GM18951 (cell line): ENCODE results near the gene ASPHD1.
"Not testable (repeated sequence)": the region's sequence is repeated elsewhere in the genome, so short reads cannot be mapped to it uniquely, and the experiment has no call there.

Source experiments
- POLR2A ChIP-seq: IDR thresholded peaks from 4 replicates; pipeline ENCODE4 v1.6.1; 2011; ENCODE audit warnings: mild to moderate bottlenecking; ENCODE audit not compliant: insufficient read length, insufficient read depth; ENCODE audit errors: extremely low read depth
- in situ Hi-C: fragments of 300-500 bp; cut with MboI; formaldehyde crosslinking; loops from one replicate; pipeline ENCODE4 v1.12.0; 2022; ENCODE audit warnings: low sequenced_read_pairs, mixed read lengths, inconsistent platforms; ENCODE audit not compliant: unreplicated experiment

Gene ASPHD1

DNA sequence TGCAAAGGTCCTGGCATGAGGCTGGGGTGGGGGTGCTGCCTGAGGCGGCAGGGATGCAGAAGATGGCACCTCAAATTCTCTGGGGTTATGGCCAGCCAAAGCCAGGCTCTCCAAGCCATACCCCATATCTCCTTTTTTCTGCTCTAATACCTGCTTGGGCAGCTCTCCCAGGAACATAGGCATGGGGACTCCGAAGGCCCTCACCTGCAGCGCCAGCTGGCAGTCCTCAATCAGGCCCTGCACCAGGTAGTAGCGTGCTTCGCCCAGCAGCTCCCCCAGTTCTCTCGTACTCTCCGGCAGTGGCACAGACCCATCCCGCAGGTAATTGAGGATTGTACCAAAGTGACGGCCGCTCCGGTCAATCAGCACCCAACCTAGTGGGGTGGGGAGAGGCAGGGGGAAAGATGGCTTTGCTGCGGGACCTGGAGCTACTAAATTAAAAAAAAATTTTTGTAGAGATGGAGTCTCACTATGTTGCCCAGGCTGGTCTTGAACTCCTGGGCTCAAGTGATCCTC is 22.8 kb downstream of the ASPHD1 start:
- no peak for TF ChIP-seq POLR2A
- in situ Hi-C loops: no loop called here

DNA sequence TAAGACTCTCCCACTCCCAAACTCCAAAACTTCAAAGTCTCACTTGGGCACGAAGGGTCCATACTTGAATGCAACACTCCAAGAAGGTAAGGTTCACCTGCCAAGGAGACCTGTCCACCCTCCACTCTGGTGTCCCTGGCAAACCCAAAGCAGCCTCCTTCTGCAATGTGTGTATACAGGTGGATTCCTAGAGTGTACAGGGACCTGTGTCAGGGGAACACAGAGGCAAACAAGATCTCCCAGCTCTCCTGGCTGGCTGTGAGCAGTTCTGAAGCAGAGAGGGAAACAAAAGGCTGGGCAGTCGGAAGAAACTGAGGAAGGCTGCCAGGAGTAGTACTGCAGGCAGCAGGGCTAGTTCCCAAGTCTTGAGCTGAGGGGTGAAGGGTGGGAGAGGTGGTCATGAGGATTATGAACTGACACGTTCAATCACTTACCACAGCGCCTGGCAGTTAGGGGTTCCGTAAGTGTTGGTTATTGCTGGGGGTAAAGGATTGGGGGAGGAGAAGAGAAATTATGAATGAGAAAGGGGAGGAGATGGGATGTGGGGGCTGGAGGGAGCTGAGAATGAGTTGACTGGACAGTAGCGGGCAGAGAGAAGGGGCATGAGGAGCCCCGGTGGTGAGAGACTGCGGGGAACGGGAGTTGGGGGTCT is 24.9 kb downstream of the ASPHD1 start:
- in situ Hi-C loops: no loop called here
- no peak for TF ChIP-seq POLR2A

DNA sequence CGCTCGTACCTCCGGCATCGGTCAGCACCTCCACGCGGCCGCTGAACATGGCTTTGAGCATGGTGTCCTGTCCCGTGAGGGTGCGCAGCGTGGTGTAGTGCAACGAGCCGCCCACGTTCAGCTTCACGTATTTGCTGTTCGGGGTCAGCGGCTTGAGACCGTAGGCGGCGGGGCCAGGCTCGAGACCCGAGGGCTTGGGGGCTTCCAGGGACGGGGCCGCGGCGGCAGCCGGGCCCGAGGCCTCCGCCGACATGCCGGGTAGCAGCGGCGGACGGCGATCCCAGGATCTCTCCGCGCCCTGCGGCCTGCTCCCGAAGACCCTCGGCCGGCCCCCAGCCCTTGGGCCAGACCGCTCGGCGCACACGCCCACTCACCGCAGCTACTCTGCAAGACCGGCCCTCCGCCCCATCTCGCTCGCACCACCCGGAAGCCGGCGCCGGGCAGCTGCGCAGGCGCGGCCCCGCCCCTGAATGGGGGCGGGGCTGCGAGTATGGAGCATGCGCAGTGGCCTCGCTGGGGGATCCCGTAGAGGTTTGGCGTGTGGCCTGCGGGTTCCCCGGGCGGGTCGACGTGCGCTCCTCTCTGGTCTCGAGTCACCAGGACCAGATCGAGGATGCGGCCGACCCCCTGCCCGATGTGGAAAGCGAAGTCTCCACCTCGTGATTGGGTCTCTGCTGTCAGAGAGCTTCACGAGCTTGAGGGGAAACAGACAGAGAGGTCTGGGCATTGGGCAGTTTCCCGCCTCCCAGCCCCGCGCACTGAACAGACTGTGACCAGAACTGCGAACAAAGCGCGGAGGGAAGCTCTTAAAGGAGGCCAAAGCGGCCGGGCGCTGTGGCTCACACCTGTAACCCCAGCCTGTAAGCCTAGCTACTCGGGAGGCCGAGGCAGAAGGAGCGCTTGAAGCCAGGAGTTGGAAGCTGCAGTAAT is 25.8 kb downstream of the ASPHD1 start, which contains the start of gene KCTD13:
Gene KCTD13, minus strand, starts transcription at position 446 of the 930 bp plus-strand sequence. Its CDS starts 193 bp downstream, at position 253.
- in situ Hi-C loops: no loop called here
- TF ChIP-seq POLR2A: peak; percentile 96

DNA sequence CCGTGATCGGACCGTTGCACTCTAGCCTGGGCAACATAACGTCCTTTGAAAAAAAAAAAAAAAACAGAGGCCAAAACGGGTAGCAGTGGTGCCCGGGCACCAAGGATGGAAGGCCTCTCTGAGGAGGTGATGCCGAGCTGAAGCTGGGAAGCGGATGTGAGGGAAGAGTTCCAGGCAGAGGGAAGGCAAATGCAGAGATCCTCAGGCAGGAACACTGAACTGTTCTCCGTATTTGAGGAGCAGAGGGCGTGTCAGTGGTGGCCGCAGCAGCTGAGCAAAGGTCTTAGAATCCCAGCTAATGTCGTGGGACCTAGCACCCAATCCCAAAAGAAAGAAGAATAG is 26.4 kb downstream of the ASPHD1 start:
- in situ Hi-C loops: no loop called here
- TF ChIP-seq POLR2A: no peak

DNA sequence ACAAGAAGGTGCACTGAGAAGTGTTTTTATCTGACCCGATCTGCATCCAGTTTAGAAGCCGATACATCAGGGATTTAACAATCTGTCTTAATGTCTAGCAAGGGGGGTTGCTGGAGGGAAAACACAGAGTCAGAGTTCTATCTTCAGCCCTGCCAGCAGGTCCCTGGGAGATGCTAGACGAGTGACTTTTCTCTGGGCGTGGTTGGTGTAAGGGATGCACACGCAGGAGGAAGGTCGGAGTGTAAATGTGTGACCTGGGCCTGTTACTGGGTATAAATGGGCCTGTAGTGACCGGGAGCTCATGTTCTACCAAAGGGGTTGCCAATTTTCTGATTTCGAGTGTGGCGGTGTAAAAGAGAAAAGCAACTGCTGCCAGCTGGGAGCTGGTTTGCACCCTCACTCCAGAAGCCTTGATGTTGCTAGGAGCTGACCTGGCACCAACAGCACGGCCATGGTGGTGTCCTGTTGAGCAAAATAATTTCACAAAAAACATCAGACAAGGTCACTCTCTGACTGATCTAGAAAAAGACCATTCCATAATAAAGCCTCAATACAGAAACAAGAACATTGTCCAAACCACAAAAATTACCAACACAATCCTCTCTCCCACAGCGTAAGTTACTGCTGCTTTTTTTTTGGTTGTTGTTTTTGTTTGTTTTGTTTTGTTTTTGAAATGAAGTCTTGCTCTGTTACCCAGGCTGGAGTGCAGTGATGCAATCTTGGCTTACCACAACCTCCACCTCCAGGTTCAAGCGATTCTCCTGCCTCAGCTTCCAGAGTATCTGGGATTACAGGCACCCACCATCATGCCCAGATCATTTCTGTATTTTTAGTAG is 27.0 kb downstream of the ASPHD1 start:
- no peak for TF ChIP-seq POLR2A
- in situ Hi-C loops: no loop called here

DNA sequence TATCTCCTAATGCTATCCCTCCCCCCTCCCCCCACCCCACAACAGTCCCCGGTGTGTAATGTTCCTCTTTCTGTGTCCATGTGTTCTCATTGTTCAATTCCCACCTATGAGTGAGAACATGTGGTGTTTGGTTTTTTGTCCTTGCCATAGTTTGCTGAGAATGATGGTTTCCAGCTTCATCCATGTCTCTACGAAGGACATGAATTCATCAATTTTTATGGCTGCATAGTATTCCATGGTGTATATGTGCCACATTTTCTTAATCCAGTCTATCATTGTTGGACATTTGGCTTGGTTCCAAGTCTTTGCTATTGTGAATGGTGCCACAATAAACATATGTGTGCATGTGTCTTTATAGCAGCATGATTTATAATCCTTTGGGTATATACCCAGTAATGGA is 31.5 kb downstream of the ASPHD1 start:
- in situ Hi-C loops: not testable (repeated sequence)

DNA sequence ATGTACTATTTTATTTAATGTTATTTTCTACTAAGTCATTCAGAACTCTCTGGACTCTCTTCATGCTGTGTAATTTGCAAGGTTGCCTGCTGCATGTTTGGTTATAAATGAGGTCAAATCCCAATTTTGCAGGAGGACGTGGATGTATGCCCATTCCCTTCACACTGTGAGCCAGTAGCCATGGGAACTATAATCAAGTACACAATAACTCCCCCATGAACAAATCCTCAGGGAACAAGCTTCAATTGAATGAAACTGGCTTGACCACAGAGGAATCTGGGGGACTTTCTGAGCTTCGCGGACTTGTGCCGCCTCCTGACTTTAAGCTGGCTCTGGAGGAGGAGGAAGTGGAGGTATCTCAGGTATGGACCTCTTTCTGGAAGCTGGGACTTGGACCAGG is 40.4 kb downstream of the ASPHD1 start:
- no peak for TF ChIP-seq POLR2A
- in situ Hi-C loops: no loop called here

DNA sequence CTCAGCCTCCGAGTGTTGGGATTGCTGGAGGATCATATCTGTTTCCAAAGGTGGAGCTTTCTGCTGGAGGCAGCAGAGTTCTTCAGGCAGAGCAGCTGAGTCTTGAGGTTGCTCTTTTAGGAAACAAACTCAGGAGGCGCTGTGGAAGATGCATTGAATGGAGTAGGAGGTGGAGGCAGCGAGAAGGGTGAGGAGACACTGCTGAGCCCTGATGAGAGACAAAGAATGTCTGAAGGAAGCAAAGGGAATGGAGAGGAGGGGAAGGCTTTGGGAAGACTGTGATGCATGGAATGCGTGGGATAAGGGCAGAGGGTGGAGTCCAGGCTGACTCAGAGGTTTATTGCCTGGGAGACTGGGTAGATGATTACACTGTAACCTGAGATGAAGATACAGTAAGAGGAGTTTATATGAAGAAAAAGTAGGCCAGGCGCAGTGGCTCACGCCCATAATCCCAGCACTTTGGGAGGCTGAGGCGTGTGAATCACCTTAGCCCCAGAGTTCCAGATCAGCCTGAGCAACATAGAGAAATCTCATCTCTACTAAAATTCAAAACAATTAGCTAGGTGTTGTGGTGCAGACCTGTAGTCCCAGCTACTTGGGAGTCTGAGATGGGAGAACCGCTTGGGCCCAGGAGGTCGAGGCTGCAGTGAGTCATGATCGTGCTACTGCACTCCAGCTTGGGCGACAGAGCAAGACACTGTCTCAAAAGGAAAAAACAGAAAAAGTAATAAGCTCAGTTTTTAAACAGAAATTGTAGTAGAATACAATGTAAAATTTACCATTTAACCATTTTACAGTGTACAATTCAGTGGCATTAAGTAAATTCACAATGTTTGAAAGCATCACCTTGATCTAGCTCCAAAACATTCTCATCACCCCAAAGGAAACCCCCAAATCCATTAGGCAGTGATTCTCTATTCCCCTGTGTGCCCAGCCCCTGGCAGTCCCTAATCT is 43.8 kb downstream of the ASPHD1 start:
- TF ChIP-seq POLR2A: no peak
- in situ Hi-C loops: no loop called here

DNA sequence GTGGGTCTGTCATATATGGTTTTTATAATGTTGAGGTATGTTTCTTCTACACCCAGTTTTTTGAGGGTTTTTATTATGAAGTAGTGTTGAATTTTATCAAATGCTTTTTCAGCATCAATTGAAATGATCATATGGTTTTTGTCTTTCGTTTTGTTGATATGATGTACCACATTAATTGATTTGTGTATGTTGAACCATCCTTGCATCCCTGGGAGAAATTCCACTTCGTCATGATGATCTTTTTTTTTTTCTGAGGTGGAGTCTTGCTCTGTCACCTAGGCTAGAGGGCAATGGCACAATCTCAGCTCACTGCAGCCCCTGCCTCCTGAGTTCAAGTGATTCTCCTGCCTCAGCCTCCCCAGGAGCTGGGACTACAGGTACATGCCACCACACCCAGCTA is 47.6 kb downstream of the ASPHD1 start:
- no peak for TF ChIP-seq POLR2A
- in situ Hi-C loops: no loop called here

DNA sequence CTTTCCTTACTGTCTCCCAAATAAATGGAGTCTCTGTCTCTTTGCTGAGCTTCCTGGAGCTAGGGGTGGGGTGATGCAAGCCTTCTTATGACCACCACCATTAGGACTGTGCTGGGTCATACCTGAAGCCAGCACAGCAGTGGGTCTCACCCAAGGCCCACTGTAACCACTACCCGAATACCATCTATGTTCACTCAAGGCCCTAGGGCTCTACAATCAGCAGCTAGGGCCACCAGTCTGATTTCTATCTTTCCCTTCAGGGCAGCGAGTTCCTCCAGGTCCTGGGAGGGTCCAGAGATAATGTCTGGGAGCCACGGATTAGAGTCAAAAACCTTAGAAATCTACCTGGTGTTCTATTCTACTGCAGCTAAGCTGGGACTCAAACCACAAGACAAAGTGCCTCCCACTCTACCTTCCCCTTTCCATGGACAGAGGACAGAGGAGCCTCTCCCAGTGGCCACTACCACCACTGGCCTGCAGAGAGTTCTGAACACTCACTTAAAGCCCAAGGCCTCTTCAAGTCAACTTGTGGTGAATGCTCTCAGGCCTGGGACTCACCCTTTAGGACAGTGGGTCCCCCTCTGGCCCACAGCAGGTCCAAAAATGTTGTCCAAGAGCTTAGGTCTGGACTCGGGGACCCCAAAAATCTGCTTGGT is 50.6 kb downstream of the ASPHD1 start:
- in situ Hi-C loops: no loop called here
- TF ChIP-seq POLR2A: no peak

DNA sequence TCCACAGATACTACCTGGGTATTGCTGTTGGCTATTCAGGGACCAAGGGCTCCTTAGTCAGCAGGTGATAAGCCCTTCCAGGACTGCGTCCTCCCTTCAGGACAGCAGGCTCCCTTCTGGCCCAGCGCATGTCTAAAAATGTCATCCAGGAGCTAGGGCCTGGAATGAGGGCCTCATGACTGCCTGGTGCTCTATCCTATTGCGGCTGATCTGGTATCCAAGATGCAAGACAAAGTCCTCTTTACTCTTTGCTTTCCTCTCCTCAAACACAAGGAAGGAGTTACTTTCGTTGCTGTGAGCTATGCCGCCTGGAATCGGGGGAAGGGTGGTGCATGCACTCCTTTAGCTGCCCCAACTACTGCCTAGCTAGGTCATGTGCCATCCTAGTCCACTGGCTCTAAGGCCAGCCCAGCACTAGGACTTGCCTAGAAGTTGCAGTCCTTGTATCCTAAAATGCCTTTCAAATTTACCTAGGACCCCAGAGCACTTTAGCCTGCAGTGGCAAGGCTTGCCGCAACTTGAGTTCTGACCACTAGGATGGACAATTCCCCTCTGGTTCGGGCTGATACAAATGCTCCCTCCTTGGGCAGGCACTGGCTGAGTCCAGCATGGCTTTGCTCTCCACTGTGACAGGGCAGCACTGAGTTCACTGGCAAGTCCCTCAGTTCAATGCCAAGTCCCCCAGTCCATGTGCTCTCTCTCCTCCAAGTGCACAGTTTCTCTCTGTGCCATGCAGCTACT is 51.5 kb downstream of the ASPHD1 start:
- no peak for TF ChIP-seq POLR2A
- in situ Hi-C loops: no loop called here
